ENCODE results near the gene PCDHA5.
"Not testable (repeated sequence)": the region's sequence is repeated elsewhere in the genome, so short reads cannot be mapped to it uniquely, and the experiment has no call there.

PCDHA5 gene

GRCh38 chr5:140821375-140822280 is at the start of gene PCDHA5:
PCDHA5 (plus strand) TSS chr5:140821613.
- in situ Hi-C loops (cut with MboI; ENCODE audit: low sequenced_read_pairs) = no loop called here

- in situ Hi-C loops (cut with MboI; ENCODE audit: low sequenced_read_pairs) = no loop called here
These were observed 40.9 kb upstream of the PCDHA5 start for GRCh38 chr5:140780512-140780911.

GRCh38 chr5:140785905-140786686 is 35.3 kb upstream of the PCDHA5 start, which contains the start of gene PCDHA1:
PCDHA1 (plus strand) TSS chr5:140786140.
- in situ Hi-C loops (cut with MboI; ENCODE audit: low sequenced_read_pairs) = no loop called here

- in situ Hi-C loops (cut with MboI; ENCODE audit: low sequenced_read_pairs) = not testable (repeated sequence)
These were observed 34.0 kb upstream of the PCDHA5 start for GRCh38 chr5:140787422-140787821.

GRCh38 chr5:140787849-140788504 is 33.4 kb upstream of the PCDHA5 start:
- in situ Hi-C loops (cut with MboI; ENCODE audit: low sequenced_read_pairs) = not testable (repeated sequence)

GRCh38 chr5:140791089-140791488 is 30.3 kb upstream of the PCDHA5 start:
- in situ Hi-C loops (cut with MboI; ENCODE audit: low sequenced_read_pairs) = no loop called here

GRCh38 chr5:140794595-140795258 is 26.7 kb upstream of the PCDHA5 start, which contains the start of gene PCDHA2:
PCDHA2 (plus strand) TSS chr5:140794852.
- in situ Hi-C loops (cut with MboI; ENCODE audit: low sequenced_read_pairs) = no loop called here

- in situ Hi-C loops (cut with MboI; ENCODE audit: low sequenced_read_pairs) = no loop called here
These were observed 26.2 kb upstream of the PCDHA5 start for GRCh38 chr5:140795259-140795641.

GRCh38 chr5:140796072-140796717 is 25.2 kb upstream of the PCDHA5 start:
- in situ Hi-C loops (cut with MboI; ENCODE audit: low sequenced_read_pairs) = not testable (repeated sequence)

GRCh38 chr5:140796718-140797095 is 24.7 kb upstream of the PCDHA5 start:
- in situ Hi-C loops (cut with MboI; ENCODE audit: low sequenced_read_pairs) = no loop called here

- in situ Hi-C loops (cut with MboI; ENCODE audit: low sequenced_read_pairs) = no loop called here
These were observed 20.5 kb upstream of the PCDHA5 start, which contains the start of gene PCDHA3 for GRCh38 chr5:140800816-140801493. PCDHA3 (plus strand) TSS chr5:140801057.

- in situ Hi-C loops (cut with MboI; ENCODE audit: low sequenced_read_pairs) = no loop called here
These were observed 19.9 kb upstream of the PCDHA5 start for GRCh38 chr5:140801494-140801841.

GRCh38 chr5:140802381-140802780 is 19.0 kb upstream of the PCDHA5 start:
- in situ Hi-C loops (cut with MboI; ENCODE audit: low sequenced_read_pairs) = not testable (repeated sequence)

GRCh38 chr5:140802781-140803271 is 18.6 kb upstream of the PCDHA5 start:
- in situ Hi-C loops (cut with MboI; ENCODE audit: low sequenced_read_pairs) = no loop called here

- in situ Hi-C loops (cut with MboI; ENCODE audit: low sequenced_read_pairs) = no loop called here
These were observed 14.3 kb upstream of the PCDHA5 start, which contains the start of gene PCDHA4 for GRCh38 chr5:140806834-140807775. PCDHA4 (plus strand) TSS chr5:140807068.

- in situ Hi-C loops (cut with MboI; ENCODE audit: low sequenced_read_pairs) = not testable (repeated sequence)
These were observed 13.0 kb upstream of the PCDHA5 start for GRCh38 chr5:140808241-140808888.

GRCh38 chr5:140808889-140809291 is 12.5 kb upstream of the PCDHA5 start:
- in situ Hi-C loops (cut with MboI; ENCODE audit: low sequenced_read_pairs) = no loop called here

GRCh38 chr5:140822281-140822629 is 842 bp downstream of the PCDHA5 start:
- in situ Hi-C loops (cut with MboI; ENCODE audit: low sequenced_read_pairs) = no loop called here

All from HL-60/S4 treated with retinoic acid at 250 ng/mL for 4 days and 3 days (cell line).